Loucy (cell line): Measurements from ENCODE around the gene COA8.

Experiments
- H2AFZ ChIP-seq: fragments of 200-600 bp; sonication (generic); 2 replicates; pipeline ENCODE4 v1.6.0; 2016; ENCODE audit warnings: antibody characterized with exemption, mild to moderate bottlenecking, low read length, moderate library complexity
- H3F3A ChIP-seq: fragments of 200-600 bp; 2 replicates; pipeline ENCODE4 v1.6.0; 2016; ENCODE audit warnings: antibody characterized with exemption, low read depth, mild to moderate bottlenecking
- H3K27me3 ChIP-seq: fragments of 200-600 bp; sonication (generic); 2 replicates; pipeline ENCODE4 v1.6.1; 2014; ENCODE audit warnings: low read length, mild to moderate bottlenecking; ENCODE audit not compliant: insufficient read depth, poor library complexity, severe bottlenecking
- H3K36me3 ChIP-seq: fragments of 200-600 bp; sonication (generic); 2 replicates; pipeline ENCODE4 v1.6.1; 2016; ENCODE audit warnings: low read length; ENCODE audit not compliant: insufficient read depth
- H3K4me1 ChIP-seq: fragments of 200-600 bp; sonication (generic); 2 replicates; pipeline ENCODE4 v1.5.1; 2014; ENCODE audit warnings: low read length, mild to moderate bottlenecking; ENCODE audit not compliant: insufficient read depth, poor library complexity, severe bottlenecking
- H3K4me2 ChIP-seq: fragments of 200-600 bp; sonication (generic); 2 replicates; pipeline ENCODE4 v1.6.0; 2014; ENCODE audit warnings: antibody characterized with exemption, low read length, low read depth, mild to moderate bottlenecking; ENCODE audit not compliant: poor library complexity, severe bottlenecking
- H3K4me3 ChIP-seq: fragments of 200-600 bp; sonication (generic); 2 replicates; pipeline ENCODE4 v1.5.1; 2014; ENCODE audit warnings: low read length, mild to moderate bottlenecking, mixed read lengths; ENCODE audit not compliant: poor library complexity, severe bottlenecking
- H3K79me2 ChIP-seq: fragments of 200-600 bp; sonication (generic); 2 replicates; pipeline ENCODE4 v1.6.1; 2014; ENCODE audit warnings: low read length; ENCODE audit not compliant: insufficient read depth
- H3K9ac ChIP-seq: fragments of 200-600 bp; sonication (generic); 2 replicates; pipeline ENCODE4 v1.6.0; 2014; ENCODE audit warnings: mild to moderate bottlenecking, low read depth, low read length, moderate library complexity; ENCODE audit not compliant: poor library complexity, severe bottlenecking
- H3K9me2 ChIP-seq: fragments of 200-600 bp; sonication (generic); replicated peaks from 2 replicates; pipeline ENCODE4 v1.6.1; 2016; ENCODE audit warnings: low read depth, low read length, mixed read lengths
- H3K9me3 ChIP-seq: fragments of 200-600 bp; sonication (generic); 2 replicates; pipeline ENCODE4 v1.6.1; 2014; ENCODE audit warnings: mild to moderate bottlenecking, antibody characterized with exemption, low read length, low read depth; ENCODE audit not compliant: insufficient read depth
- H4K20me1 ChIP-seq: fragments of 200-600 bp; sonication (generic); 2 replicates; pipeline ENCODE4 v1.6.0; 2014; ENCODE audit warnings: antibody characterized with exemption, low read length, mild to moderate bottlenecking; ENCODE audit not compliant: insufficient read depth, poor library complexity, severe bottlenecking
- EZH2phosphoT487 ChIP-seq: fragments of 200-600 bp; IDR thresholded peaks from 2 replicates; pipeline ENCODE4 v1.6.1; 2018; ENCODE audit warnings: antibody characterized with exemption, mild to moderate bottlenecking, moderate library complexity, borderline replicate concordance
- TF ChIP-seq, protein P1 (sequence below): fragments of 200-600 bp; sonication (generic); conservative IDR thresholded peaks from 2 replicates; pipeline ENCODE4 v1.5.1; 2014; ENCODE audit warnings: mild to moderate bottlenecking, antibody characterized with exemption, low read length

COA8 gene

DNA sequence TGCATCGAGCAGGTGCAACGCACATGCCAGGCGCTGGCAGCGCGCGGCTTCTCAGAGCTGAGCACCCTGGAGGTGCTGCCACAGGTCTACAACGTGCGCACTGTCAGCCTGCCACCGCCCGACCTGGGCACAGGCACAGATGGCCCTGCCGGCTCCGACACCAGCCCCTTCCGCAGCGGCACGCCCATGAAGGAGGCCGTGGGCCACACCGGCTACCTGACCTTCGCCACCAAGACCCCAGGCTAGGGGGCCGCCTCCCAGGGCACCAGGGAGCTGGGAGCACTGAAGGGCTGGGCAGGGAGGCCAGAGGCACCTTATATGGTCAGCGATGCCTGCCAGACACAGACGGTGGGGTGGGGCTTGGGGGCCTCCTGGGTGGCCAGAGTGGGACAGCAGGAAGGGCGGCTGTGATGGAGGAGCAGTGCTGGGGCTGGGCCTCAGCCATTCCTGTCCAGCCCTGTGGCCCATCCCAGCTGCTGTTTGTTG, 28.1 kb upstream of the COA8 start:
- Histone ChIP-seq H3K4me3 (no peak overlapping the region), H3K36me3 (no peaks in the 10 kb centered on the region), H2AFZ (no peak overlapping the region), H3K4me1 (peaks cover 5% of the 10 kb centered on the region), H3K27me3 (no peaks in the 10 kb centered on the region), H3F3A (no peaks in the 10 kb centered on the region), H3K79me2 (peaks cover 16% of the 10 kb centered on the region; the same call in 1 of the 2 replicates), H3K9me2 (no peaks in the 10 kb centered on the region), H4K20me1 (peaks cover 8% of the 10 kb centered on the region), H3K9me3 (no peaks in the 10 kb centered on the region), H3K9ac (no peak overlapping the region), H3K4me2 (no peak overlapping the region)
- TF ChIP-seq, protein P1, sequence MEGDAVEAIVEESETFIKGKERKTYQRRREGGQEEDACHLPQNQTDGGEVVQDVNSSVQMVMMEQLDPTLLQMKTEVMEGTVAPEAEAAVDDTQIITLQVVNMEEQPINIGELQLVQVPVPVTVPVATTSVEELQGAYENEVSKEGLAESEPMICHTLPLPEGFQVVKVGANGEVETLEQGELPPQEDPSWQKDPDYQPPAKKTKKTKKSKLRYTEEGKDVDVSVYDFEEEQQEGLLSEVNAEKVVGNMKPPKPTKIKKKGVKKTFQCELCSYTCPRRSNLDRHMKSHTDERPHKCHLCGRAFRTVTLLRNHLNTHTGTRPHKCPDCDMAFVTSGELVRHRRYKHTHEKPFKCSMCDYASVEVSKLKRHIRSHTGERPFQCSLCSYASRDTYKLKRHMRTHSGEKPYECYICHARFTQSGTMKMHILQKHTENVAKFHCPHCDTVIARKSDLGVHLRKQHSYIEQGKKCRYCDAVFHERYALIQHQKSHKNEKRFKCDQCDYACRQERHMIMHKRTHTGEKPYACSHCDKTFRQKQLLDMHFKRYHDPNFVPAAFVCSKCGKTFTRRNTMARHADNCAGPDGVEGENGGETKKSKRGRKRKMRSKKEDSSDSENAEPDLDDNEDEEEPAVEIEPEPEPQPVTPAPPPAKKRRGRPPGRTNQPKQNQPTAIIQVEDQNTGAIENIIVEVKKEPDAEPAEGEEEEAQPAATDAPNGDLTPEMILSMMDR: no peak
- no peak for TF ChIP-seq EZH2phosphoT487

DNA sequence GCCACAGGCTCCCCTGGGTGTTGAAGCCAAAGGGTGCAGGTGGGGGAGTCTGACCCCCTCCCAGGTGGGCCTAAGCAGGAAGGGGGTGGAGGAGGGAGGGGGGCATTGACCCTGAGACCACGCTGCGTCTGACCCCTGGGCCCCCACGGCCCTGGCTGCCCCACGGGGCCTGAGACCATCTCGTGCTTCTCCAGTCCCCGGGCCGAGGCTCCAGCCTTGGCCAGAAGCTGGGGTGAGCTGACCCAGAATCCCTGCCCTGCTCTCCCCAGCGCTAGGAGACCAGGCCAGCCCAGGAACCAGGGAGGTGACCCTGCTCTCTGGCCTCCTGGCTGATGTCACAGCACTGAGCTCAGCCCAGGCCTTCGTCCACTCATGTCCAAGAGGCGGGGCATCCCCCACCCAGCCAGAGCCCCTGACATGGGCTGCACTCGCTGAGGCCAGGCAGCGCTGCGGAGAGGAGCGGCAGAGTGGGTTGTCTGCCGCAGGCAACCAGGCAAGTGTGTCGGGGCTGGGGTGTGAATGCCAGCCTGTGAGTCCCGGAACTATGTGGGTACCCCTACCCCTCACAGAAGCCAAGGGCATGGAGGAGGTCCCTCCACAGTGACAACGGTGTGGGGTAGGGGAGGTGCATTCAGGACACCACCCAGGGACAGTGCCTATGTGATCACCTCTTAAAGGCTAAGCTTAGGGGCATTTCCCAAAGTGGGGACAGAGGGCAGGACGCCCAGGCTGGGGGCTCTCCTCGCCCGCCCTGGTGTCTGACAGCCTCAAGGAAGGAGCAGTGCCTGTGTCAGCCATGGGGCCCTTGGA, 27.5 kb upstream of the COA8 start:
- H4K20me1 ChIP-seq: peaks cover 8% of the 10 kb centered on the region
- H3K79me2 ChIP-seq: peaks cover 9% of the 10 kb centered on the region; the same call in 1 of the 2 replicates
- H3K4me2 ChIP-seq: no peak overlapping the region
- H2AFZ ChIP-seq: no peak overlapping the region
- H3K27me3 ChIP-seq: no peaks in the 10 kb centered on the region
- peaks cover 5% of the 10 kb centered on the region for H3K4me1 ChIP-seq
- H3K36me3 ChIP-seq: no peaks in the 10 kb centered on the region
- no peaks in the 10 kb centered on the region for H3K9me3 ChIP-seq
- H3K9me2 ChIP-seq: no peaks in the 10 kb centered on the region
- H3K9ac ChIP-seq: no peak overlapping the region
- H3F3A ChIP-seq: no peaks in the 10 kb centered on the region
- TF ChIP-seq, protein P1: no peak
- H3K4me3 ChIP-seq: no peak overlapping the region

DNA sequence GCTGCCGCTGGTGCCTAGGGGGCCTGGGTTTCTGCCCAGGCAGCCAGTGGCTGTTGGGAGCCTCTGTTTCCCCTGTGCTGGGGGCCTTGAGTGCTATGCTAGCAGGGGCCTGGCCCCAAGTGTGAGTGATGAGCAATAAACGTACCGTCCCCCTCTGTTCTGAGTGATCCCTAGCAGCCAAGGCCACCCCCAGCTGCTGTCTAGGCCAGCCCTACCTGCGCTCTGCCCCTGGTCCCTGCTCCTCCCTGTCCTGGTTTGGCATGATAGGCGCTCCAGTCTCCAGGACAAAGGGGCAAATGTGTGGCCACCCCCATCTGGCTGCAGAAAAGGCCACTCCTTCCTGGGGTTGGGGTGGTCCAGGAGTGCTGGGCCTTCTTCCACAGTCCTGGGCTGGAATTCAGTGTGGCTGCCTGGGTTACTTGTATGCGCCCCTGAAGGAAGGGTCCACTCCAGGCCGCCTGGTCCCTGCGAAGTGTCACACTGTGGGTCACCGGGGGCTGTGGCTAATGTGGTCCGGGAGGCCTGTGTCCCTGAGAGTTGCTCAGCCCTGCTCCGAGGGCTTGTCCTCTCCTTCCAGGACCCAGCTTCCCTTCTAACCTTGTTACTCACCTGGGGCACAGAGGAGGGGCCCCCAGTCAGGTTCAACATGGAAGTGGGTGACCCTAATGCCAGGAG, 26.7 kb upstream of the COA8 start:
- no peak overlapping the region for H3K4me2 ChIP-seq
- no peaks in the 10 kb centered on the region for H3K27me3 ChIP-seq
- no peaks in the 10 kb centered on the region for H3K9me2 ChIP-seq
- TF ChIP-seq, protein P1: no peak
- TF ChIP-seq EZH2phosphoT487: no peak
- no peak overlapping the region for H3K4me3 ChIP-seq
- no peaks in the 10 kb centered on the region for H3K9me3 ChIP-seq
- H2AFZ ChIP-seq: no peak overlapping the region
- H3K9ac ChIP-seq: no peak overlapping the region
- peaks cover 7% of the 10 kb centered on the region for H4K20me1 ChIP-seq
- no peaks in the 10 kb centered on the region for H3F3A ChIP-seq
- no peaks in the 10 kb centered on the region for H3K36me3 ChIP-seq
- H3K4me1 ChIP-seq: no peaks in the 10 kb centered on the region
- peaks cover 3% of the 10 kb centered on the region; the same call in 1 of the 2 replicates for H3K79me2 ChIP-seq
